GM19438 (cell line): ENCODE data around the gene SLC35A3.
"Not testable (repeated sequence)": the region's sequence is repeated elsewhere in the genome, so short reads cannot be mapped to it uniquely, and the experiment has no call there.

Source experiments
- ATAC-seq: cut with Tn5 transposase; IDR thresholded peaks from one replicate; pipeline ENCODE4 v1.9.1; 2021; ENCODE audit warnings: low read depth; ENCODE audit not compliant: unreplicated experiment

SLC35A3 gene

GRCh38 chr1:100027212-100027611 is 57.4 kb downstream of the SLC35A3 start:
- ATAC-seq, result no peak

GRCh38 chr1:100028765-100029164 is 59.0 kb downstream of the SLC35A3 start:
- ATAC-seq, result no peak

DNA sequence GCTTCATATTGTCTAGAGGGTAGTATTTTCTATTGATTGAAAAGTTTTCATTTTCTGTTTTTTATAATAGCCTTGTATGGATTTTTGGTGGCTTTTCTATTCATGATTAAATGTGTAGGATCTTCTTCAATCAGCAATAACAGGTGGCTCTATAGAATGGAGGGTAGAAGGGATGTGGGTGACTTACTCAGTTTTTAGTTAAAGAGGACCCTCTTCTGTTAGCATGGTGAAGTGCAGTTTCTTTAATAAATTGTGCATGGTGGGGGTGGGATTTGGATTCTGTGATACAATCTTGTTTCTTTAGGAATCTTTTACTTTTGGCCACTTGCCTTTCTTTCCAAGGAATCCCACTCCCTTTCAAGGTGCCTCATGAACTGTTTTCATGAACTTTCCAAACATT is 64.7 kb downstream of the SLC35A3 start:
- no peak for ATAC-seq

- no peak for ATAC-seq
Measured at GRCh38 chr1:100035214-100035613, 65.4 kb downstream of the SLC35A3 start.

GRCh38 chr1:100036718-100037655 is 67.2 kb downstream of the SLC35A3 start:
- peak; percentile 0 for ATAC-seq

GRCh38 chr1:100037656-100037926 is 67.8 kb downstream of the SLC35A3 start:
- peak; percentile 4 for ATAC-seq

DNA sequence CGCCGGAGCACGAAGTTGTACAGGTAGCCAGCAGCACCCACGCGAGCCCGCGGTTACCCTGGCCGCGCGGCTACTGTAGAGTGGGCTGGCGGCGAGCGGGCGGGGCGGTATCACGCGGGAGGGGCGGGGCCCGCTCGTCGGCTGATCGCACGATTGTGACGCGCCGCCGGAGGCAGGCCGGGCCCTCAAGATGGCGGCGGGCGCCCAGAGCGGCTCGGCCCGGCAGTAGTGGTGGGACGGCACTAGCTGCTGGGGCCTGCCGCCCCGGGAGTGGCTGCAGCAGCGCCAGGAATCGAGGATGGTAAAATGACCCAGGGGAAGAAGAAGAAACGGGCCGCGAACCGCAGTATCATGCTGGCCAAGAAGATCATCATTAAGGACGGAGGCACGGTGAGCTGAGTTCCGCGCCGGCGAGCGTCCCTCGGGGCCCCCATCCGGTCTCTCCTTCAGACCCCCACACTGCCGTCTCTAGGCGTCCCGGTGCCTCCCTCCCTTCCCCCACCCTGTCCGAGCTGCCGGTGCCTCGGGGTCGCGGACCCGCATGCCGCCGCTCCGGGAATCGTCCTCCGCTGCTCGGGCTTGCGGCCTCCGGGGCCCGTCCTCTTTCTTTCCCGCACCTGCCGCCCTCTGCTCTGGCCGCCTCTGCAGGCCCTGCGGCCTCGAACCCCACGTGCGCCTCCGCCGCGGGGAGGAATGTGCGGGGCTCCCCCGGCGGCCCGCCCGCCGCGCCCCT is 68.3 kb downstream of the SLC35A3 start:
- peak; percentile 76 for ATAC-seq

DNA sequence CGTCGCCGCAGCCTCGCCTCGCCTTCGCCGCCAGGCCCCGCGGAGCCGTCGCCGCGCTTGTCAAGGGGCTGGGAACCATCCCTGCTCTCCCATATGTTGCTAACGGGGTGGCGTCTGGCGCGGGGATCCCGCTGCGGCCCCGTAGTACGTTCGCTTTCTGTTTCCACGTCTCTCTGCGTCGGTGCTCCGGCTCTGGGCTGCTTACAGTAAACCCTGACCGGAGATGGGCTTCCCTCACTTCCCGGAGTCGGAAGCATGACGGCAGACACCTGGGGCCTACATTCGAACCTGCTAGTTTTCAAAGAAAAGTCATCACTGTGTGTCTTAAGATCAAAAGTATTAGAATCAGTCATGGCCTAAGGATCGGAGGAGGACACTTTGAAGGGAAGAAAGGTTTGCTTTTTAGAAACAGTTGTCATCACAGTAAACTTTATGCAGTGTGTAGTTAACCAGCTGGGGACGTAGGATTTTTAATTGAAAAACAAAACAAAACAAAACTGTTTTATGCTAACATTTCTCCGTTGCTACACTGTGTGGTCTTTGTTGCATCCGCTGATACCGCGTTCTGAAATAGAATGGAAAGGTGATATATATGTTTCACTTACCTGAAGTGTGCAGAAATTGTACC is 69.0 kb downstream of the SLC35A3 start:
- peak; percentile 55 for ATAC-seq

- no peak for ATAC-seq
Measured at GRCh38 chr1:100039591-100039990, 69.8 kb downstream of the SLC35A3 start.

GRCh38 chr1:100045206-100045605 is 75.4 kb downstream of the SLC35A3 start:
- no peak for ATAC-seq

- not testable (repeated sequence) for ATAC-seq
Measured at GRCh38 chr1:100047235-100047708, 77.5 kb downstream of the SLC35A3 start.

DNA sequence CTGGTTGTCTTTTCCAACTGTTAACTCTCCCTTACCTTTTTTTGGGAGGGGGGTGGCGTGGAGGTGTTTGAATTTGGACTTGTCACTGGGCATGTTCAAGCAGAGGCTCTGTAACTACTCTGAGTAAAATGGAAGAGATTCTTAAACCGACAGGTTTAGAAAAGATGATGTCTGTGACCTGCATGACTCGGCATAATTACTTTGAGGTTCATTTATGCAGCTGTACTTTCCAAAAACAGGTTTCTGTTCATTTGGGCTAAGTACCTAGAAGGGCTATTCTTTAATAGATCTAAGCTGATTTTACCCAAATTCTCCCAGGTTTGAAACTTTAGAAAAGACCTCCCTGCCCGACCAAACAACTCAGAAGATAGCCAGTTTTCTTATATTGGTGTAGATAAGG is 80.3 kb downstream of the SLC35A3 start:
- ATAC-seq, result no peak

- ATAC-seq, result no peak
Measured at GRCh38 chr1:100051401-100051800, 81.6 kb downstream of the SLC35A3 start.

DNA sequence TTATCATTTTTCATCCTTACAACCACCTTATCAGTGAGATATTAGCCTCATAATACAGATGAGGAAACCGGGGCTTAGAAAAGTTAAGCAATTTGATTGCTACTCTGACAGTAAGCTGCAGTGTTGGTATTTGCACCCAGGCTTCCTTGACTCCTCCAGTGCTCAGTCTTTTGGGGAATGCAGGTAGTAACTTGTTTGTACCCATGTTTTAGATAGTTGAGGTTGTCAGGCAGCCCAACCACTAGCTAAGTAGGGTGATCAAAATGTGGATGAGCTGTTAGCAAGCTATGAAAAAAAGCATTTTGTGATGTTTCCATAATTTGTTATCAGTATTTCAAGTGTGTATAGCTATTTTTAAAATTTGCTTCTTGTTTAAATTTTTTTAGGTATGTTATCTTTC is 82.1 kb downstream of the SLC35A3 start:
- no peak for ATAC-seq

- ATAC-seq, result no peak
Measured at GRCh38 chr1:100053119-100053518, 83.3 kb downstream of the SLC35A3 start.

DNA sequence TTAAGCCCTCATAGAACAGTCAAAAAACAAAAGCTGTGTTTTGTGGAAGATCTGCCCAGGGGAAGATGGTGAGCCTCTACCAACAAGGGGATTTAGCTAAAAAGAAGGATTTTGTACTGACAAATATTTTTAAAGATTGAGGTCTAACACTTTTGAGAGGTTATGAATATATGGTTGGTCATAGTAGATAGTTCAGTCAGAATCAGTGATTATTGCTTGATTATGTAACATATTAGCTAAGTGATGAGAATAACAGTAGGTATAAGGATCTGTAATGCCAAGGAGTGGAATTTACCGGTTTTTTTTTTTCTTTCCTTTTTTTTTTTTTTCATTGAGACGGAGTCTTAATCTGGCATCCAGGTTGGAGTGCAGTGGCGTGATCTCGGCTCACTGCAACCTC is 83.9 kb downstream of the SLC35A3 start:
- ATAC-seq, result no peak

- no peak for ATAC-seq
Measured at GRCh38 chr1:100061681-100062080, 91.9 kb downstream of the SLC35A3 start.

DNA sequence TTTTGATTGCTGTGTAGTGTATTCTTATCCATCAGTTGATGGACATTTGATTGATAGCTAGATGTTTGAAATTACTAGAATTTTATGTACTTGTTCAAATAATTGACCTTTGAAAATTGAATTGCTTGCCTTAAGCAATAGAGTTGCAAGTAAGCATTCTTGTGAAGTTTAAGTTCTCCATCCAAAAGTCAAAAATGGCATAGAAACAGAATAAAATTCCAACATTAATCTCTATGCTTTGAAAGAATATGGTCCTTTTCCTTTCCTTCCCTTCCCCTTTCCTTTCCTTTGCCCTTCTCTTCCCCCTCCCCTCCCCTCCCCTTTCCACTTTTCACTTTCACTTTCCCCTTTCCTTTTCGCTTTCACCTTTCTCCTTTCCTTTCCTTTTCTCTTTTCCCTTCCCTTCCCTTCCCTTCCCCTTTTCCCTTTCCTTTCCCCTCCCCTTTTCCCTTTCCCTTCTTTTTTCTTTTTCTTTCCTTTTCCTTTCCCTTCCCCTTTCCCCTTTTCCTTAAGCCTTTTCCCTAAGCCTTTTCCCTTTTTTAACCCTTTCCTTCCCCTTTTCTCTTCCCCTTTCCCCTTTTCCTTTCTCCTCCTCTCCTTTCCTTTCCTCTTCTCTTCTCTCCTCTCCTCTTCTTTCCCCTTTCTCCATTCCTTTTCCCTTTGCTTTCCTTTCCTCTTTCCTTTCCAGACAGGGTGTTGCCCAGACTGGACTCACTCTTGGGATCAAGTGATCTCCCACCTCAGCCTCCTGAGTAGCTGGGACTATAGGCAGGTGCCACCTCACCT is 95.6 kb downstream of the SLC35A3 start:
- ATAC-seq, result no peak

DNA sequence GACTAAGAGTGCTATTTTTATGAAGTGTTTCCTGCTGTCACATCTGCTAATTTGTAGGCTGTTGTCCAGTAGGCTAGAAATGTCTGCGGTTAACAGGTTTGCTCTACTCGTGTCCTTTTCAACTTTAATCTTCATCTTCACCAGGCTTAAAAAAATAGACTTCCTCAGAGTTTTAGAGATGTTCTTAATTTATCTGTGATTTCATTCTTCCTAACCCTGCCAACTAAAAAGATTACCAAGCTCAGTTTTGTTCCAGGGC is 96.1 kb downstream of the SLC35A3 start:
- ATAC-seq, result no peak

GRCh38 chr1:100070201-100070939 is 100.6 kb downstream of the SLC35A3 start:
- no peak for ATAC-seq
